CD4-positive, alpha-beta T cell (primary cell): ENCODE data around the gene HSD17B7. TPM values are rescaled to one million over a fixed set of nuclear protein-coding genes. Genes with fewer than 3 reads are reported as not detected.
"Not testable (repeated sequence)": the region's sequence is repeated elsewhere in the genome, so short reads cannot be mapped to it uniquely, and the experiment has no call there.

Experiments used
- ATAC-seq: fragments of 200-7000 bp; cut with Tn5 transposase; one replicate; pipeline ENCODE4 v1.10.0; 2022; ENCODE audit warnings: mild to moderate bottlenecking; ENCODE audit not compliant: poor library complexity
- CTCF ChIA-PET: fragments of 350-600 bp; sonication (Branson Sonifier 250); formaldehyde crosslinking; loops from one replicate; lab custom pipeline; 2021; ENCODE audit warnings: antibody characterized with exemption, inconsistent platforms; lab: Charles Lee
- POLR2A ChIA-PET: fragments of 350-600 bp; sonication (Branson Sonifier 250); formaldehyde crosslinking; loops from one replicate; lab custom pipeline; 2021; ENCODE audit warnings: antibody characterized with exemption, inconsistent platforms; lab: Charles Lee
- DNase-seq, 14 experiments: peaks; one replicate each; pipeline ENCODE4 v3.0.0-alpha.2; 2013 to 2020; ENCODE audit warnings: mixed read lengths in 2 of 14
- H3K27ac ChIP-seq, 2 donors: one replicate each; pipeline versions ENCODE4 v1.5.1 to v1.7.0; 2013; ENCODE audit warnings: low read length in 2 of 2, low read depth in 1 of 2, mild to moderate bottlenecking in 1 of 2
- H3K27me3 ChIP-seq, 2 experiments: 1 replicate in 1 of 2; 2 replicates in 1 of 2; pipeline versions ENCODE4 v1.6.1 to v1.7.0; 2013; ENCODE audit warnings: low read length in 2 of 2, control low read depth in 1 of 2, mild to moderate bottlenecking in 1 of 2, moderate library complexity in 1 of 2; ENCODE audit not compliant: insufficient read depth in 2 of 2, control insufficient read depth in 1 of 2
- H3K36me3 ChIP-seq: one replicate; pipeline ENCODE4 v1.6.1; 2013; ENCODE audit warnings: low read length, control low read depth; ENCODE audit not compliant: insufficient read depth
- H3K4me1 ChIP-seq: one replicate; pipeline ENCODE4 v1.6.1; 2013; ENCODE audit warnings: low read length, control low read depth; ENCODE audit not compliant: insufficient read depth
- H3K4me3 ChIP-seq: one replicate; pipeline ENCODE4 v1.5.1; 2013; ENCODE audit warnings: mild to moderate bottlenecking, low read length, moderate library complexity
- H3K9me3 ChIP-seq, 2 experiments: 1 replicate in 1 of 2; 2 replicates in 1 of 2; pipeline versions ENCODE4 v1.6.1 to v1.7.0; 2013; ENCODE audit warnings: low read length in 2 of 2, mild to moderate bottlenecking in 2 of 2, control low read depth in 1 of 2, moderate library complexity in 1 of 2; ENCODE audit not compliant: control insufficient read depth in 1 of 2, insufficient read depth in 1 of 2
- H3K27ac Mint-ChIP-seq: one replicate; pipeline ENCODE4 v1.8.0; 2020; ENCODE audit warnings: mixed read lengths
- H3K27me3 Mint-ChIP-seq: one replicate; pipeline ENCODE4 v1.8.0; 2021; ENCODE audit warnings: mixed read lengths
- H3K36me3 Mint-ChIP-seq: one replicate; pipeline ENCODE4 v1.8.0; 2021; ENCODE audit warnings: low read depth, mixed read lengths
- H3K4me1 Mint-ChIP-seq: one replicate; pipeline ENCODE4 v1.8.0; 2021; ENCODE audit warnings: low read depth, mixed read lengths
- H3K4me3 Mint-ChIP-seq: one replicate; pipeline ENCODE4 v1.8.0; 2020; ENCODE audit warnings: mild to moderate bottlenecking, mixed read lengths
- H3K9me3 Mint-ChIP-seq: one replicate; pipeline ENCODE4 v1.8.0; 2020; ENCODE audit warnings: mixed read lengths
- intact Hi-C, 2 experiments: fragments of 100-400 bp; cut with DNase I in 1 of 2; cut with micrococcal nuclease in 1 of 2; formaldehyde crosslinking; loops; one replicate each; pipeline versions ENCODE4 v1.15.1 to v1.9.0; 2023 to 2025; cut with DNase I, micrococcal nuclease
- total RNA-seq, 174 experiments: library from RNA in 2 of 174; stranded (reverse) in 2 of 174; gene quantifications; one replicate each; pipeline ENCODE4 v1.2.3 and lab custom pipeline; 2021 to 2026

The HSD17B7 gene
- total RNA-seq, 2 experiments from 2014 or later: 16.5 to 17.5 TPM

DNA sequence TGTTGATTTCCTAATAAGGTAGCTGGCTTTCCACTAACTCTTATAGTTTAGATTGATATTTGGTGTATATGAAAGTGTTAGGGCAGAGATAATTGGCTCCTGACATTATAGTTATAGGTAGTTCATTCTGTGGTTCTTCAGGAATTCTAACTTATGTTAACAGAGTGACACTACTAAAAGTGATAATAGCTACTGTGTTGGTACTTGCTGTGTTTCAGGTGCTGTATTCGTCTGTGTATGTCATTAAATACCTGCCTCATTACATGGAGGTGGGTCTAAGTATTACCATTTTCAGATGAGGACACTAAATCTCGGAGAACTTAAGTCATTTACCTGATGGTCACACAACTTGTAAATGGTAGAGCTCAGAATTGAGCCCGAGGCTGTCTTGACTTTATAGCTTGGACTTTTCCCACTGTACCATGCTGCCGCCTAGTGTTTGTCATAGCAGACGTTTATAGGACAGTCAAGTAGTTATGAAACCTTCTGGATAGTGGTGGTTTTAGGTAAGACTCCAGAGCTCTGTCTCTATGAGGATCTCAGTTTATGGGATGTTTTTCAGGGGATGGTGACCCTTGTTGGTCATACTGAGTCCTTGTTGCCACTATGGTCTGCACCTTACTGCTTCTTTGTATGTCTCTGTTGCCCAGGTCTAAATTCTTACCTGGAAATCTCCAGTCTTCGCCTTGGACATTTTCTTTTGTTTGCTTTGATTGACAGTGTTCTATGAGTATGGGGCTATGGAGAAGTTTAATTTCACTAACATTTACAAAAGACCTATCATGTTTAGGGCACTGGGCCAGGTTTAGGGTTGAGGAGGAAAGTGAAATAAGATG is 9.7 kb downstream of the HSD17B7 start:
- POLR2A ChIA-PET, H3K4me1 ChIP-seq, H3K27me3 Mint-ChIP-seq, H3K27ac ChIP-seq, H3K27ac Mint-ChIP-seq, ATAC-seq, H3K4me3 ChIP-seq, H3K9me3 ChIP-seq, CTCF ChIA-PET, H3K9me3 Mint-ChIP-seq, H3K4me3 Mint-ChIP-seq, H3K27me3 ChIP-seq, H3K4me1 Mint-ChIP-seq: not testable (repeated sequence)
- peak in 1 of 14 experiments; percentile 11 for DNase-seq
- H3K36me3 Mint-ChIP-seq: peaks cover 91% of the 10 kb centered on the region
- intact Hi-C loops: loop anchor here in 1 of 2 experiments (10.0 kb wide), 1 partner anchor 525 kb away; the partner anchor contains the start of gene NUF2
- H3K36me3 ChIP-seq: peaks cover 45% of the 10 kb centered on the region

DNA sequence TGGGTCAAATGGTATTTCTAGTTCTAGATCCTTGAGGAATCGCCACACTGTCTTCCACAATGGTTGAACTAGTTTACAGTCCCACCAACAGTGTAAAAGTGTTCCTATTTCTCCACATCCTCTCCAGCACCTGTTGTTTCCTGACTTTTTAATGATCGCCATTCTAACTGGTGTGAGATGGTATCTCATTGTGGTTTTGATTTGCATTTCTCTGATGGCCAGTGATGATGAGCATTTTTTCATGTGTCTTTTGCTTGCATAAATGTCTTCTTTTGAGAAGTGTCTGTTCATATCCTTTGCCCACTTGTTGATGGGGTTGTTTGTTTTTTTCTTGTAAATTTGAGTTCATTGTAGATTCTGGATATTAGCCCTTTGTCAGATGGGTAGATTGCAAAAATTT is 17.0 kb downstream of the HSD17B7 start:
- H3K27me3 ChIP-seq: not testable (repeated sequence)

DNA sequence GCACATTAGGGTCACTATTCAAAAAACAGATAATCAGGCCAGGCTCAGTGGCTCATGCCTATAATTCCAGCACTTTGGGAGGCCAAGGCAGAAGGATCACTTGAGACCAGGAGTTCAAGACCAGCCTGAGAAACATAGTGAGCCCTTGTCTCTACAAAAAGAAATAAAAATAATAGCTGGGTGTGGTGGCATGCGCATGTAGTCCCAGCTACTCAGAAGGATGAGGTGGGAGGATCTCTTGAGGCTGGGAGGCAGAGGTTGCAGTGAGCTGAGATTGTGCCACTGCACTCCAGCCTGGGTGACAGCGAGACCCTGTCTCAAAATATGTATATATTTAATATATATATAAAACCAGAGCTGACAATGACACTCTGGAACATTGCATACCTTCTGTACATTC is 21.9 kb downstream of the HSD17B7 start:
- H3K27ac ChIP-seq, H3K9me3 Mint-ChIP-seq, H3K4me1 Mint-ChIP-seq, H3K36me3 ChIP-seq, CTCF ChIA-PET, H3K4me1 ChIP-seq, H3K27ac Mint-ChIP-seq, H3K27me3 Mint-ChIP-seq, ATAC-seq, H3K9me3 ChIP-seq, H3K4me3 Mint-ChIP-seq, DNase-seq, POLR2A ChIA-PET, H3K4me3 ChIP-seq, intact Hi-C loops, H3K27me3 ChIP-seq: not testable (repeated sequence)
- H3K36me3 Mint-ChIP-seq: peaks cover 39% of the 10 kb centered on the region

More for the DNA sequence above, 17.0 kb downstream of the HSD17B7 start:
- H3K27ac Mint-ChIP-seq, ATAC-seq, H3K4me1 ChIP-seq, H3K4me3 Mint-ChIP-seq, H3K9me3 Mint-ChIP-seq, H3K4me3 ChIP-seq, DNase-seq, H3K27me3 Mint-ChIP-seq, H3K27ac ChIP-seq, CTCF ChIA-PET, H3K9me3 ChIP-seq, intact Hi-C loops, POLR2A ChIA-PET, H3K4me1 Mint-ChIP-seq: not testable (repeated sequence)
- peaks cover 83% of the 10 kb centered on the region for H3K36me3 Mint-ChIP-seq
- peaks cover 27% of the 10 kb centered on the region for H3K36me3 ChIP-seq

DNA sequence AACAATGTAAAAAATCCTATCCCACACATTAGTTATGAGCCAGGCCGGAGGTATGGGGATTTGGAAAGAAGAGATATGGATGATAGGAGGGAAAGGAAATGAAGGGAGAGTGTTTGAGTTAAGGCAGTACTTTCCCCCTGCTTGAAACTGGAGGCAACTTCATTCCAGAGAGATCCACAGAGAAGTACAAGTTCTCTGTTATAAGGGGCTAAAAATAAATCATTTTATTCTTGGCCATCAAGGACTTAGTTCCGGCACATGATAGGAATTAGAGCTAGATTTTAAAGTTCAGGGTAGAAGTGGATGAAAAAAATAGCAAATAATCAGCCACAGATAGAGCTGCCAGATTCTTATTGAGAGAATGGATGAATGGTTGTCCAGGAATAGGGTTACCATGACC is 27.6 kb downstream of the HSD17B7 start:
- H3K9me3 Mint-ChIP-seq, H3K9me3 ChIP-seq, H3K36me3 Mint-ChIP-seq, H3K27ac Mint-ChIP-seq, H3K27ac ChIP-seq, POLR2A ChIA-PET, DNase-seq, H3K36me3 ChIP-seq, H3K27me3 ChIP-seq, H3K4me1 ChIP-seq, H3K4me3 Mint-ChIP-seq, ATAC-seq, H3K4me3 ChIP-seq, intact Hi-C loops, CTCF ChIA-PET: not testable (repeated sequence)
- Mint-ChIP-seq H3K4me1 (peaks cover 13% of the 10 kb centered on the region), H3K27me3 (peaks cover 26% of the 10 kb centered on the region)

DNA sequence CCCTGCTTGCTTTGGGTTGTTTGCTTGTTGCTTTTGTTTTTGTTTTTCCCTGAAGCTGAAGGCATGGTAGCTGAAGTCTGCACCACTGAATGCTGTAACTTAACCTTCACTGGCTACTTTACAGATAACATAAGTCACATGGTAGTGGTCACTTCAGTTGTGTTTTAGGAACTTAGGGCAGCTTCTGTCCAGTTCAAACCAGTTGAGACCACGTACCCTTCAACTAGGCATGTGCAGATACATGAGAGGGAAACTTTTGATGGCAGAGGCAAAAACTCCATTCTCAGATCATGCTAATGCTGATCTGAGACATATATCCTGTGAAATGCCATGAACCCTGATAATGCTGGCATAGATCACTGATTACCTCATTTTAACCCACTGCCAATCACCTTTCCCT is 28.2 kb downstream of the HSD17B7 start:
- intact Hi-C loops, DNase-seq, H3K4me1 ChIP-seq, H3K36me3 ChIP-seq, H3K9me3 Mint-ChIP-seq, H3K4me3 Mint-ChIP-seq, POLR2A ChIA-PET, CTCF ChIA-PET, H3K4me3 ChIP-seq, H3K27ac Mint-ChIP-seq, ATAC-seq, H3K27ac ChIP-seq, H3K9me3 ChIP-seq, H3K36me3 Mint-ChIP-seq: not testable (repeated sequence)
- peaks cover 31% of the 10 kb centered on the region for H3K27me3 Mint-ChIP-seq
- H3K4me1 Mint-ChIP-seq: peaks cover 16% of the 10 kb centered on the region
- peaks cover 7 to 10% of the 10 kb centered on the region in 2 experiments for H3K27me3 ChIP-seq
